K562 (cell line): ENCODE data around the gene MDP1. TPM values are rescaled to one million over a fixed set of nuclear protein-coding genes. Genes with fewer than 3 reads are reported as not detected.

ENCODE experiments used
- BRD9 ChIP-seq: fragments of 450-650 bp; IDR thresholded peaks from 2 replicates; pipeline ENCODE4 v1.6.1; 2018; ENCODE audit warnings: low read depth; ENCODE audit not compliant: partially characterized antibody
- CEBPB ChIP-seq: fragments of 450-650 bp; IDR thresholded peaks from 2 replicates; pipeline ENCODE4 v1.6.1; 2016; ENCODE audit warnings: missing genetic modification characterization, missing compliant biosample characterization
- ETS2 ChIP-seq: IDR thresholded peaks from 2 replicates; pipeline ENCODE4 v1.6.1; 2016; ENCODE audit warnings: borderline replicate concordance, missing genetic modification characterization, mild to moderate bottlenecking, moderate library complexity, missing compliant biosample characterization; ENCODE audit not compliant: poor library complexity, severe bottlenecking
- FOXK2 ChIP-seq, 2 experiments: fragments of 450-650 bp; IDR thresholded peaks in 1 of 2; conservative IDR thresholded peaks in 1 of 2; 2 replicates each; pipeline ENCODE4 v1.6.1; 2016; ENCODE audit warnings: low read depth in 2 of 2, mild to moderate bottlenecking in 1 of 2
- KDM5B ChIP-seq: fragments of 200-600 bp; sonication (generic); IDR thresholded peaks from 2 replicates; pipeline ENCODE4 v1.6.1; 2012; ENCODE audit warnings: low read depth, mild to moderate bottlenecking, moderate library complexity, low read length, control low read depth, inconsistent platforms; ENCODE audit not compliant: insufficient replicate concordance
- LEF1 ChIP-seq: fragments of 450-650 bp; IDR thresholded peaks from 2 replicates; pipeline ENCODE4 v1.6.1; 2016; ENCODE audit warnings: mild to moderate bottlenecking
- MBD2 ChIP-seq: sonication (generic); IDR thresholded peaks from 2 replicates; pipeline ENCODE4 v1.6.1; 2016; ENCODE audit warnings: low read depth, borderline replicate concordance
- POU5F1 ChIP-seq: fragments of 150-350 bp; IDR thresholded peaks from 2 replicates; pipeline ENCODE4 v1.6.1; 2014; ENCODE audit warnings: borderline replicate concordance, low read length, low read depth, mild to moderate bottlenecking; ENCODE audit not compliant: partially characterized antibody
- RAD21 ChIP-seq, 2 experiments: fragments of 250-450 bp in 1 of 2; fragments of 450-650 bp in 1 of 2; sonication (Bioruptor Pico) in 1 of 2; formaldehyde crosslinking in 1 of 2; IDR thresholded peaks in 1 of 2; conservative IDR thresholded peaks in 1 of 2; 2 replicates each; pipeline versions ENCODE4 v1.4.0 to v1.8.0; 2020 to 2022; ENCODE audit warnings: mild to moderate bottlenecking in 2 of 2, moderate library complexity in 1 of 2
- RBM25 ChIP-seq: fragments of 200-400 bp; formaldehyde crosslinking; IDR thresholded peaks from 2 replicates; pipeline ENCODE4 v1.6.1; 2018; ENCODE audit warnings: low read length, low read depth, moderate library complexity; ENCODE audit not compliant: severe bottlenecking
- SNIP1 ChIP-seq: fragments of 450-650 bp; IDR thresholded peaks from 2 replicates; pipeline ENCODE4 v1.7.1; 2017; ENCODE audit warnings: low read depth, mild to moderate bottlenecking
- SREBF2 ChIP-seq: sonication (generic); formaldehyde crosslinking; IDR thresholded peaks from 2 replicates; pipeline ENCODE4 v1.4.0; 2020; ENCODE audit warnings: mild to moderate bottlenecking, missing genetic modification reagents
- polyA plus RNA-seq, 8 experiments: library from polyadenylated mRNA; depleted of rRNA in 4 of 8; stranded (reverse) in 5 of 8; unstranded in 3 of 8; fragments of >200 nt; fragmentation: Nextera tagmentation in 2 of 8; fragmentation: Illumina TruSeq in 1 of 8; extraction: Ambion mirVana in 2 of 8; extraction: Trizol in 1 of 8; gene quantifications; 2 replicates each; pipeline versions ENCODE4 v1.2.1 to v1.2.3, GENCODE V29; 2011 to 2014; ENCODE audit warnings: inconsistent platforms in 1 of 8, missing spikeins in 1 of 8
- total RNA-seq, 7 experiments: library from RNA; depleted of rRNA in 6 of 7; stranded (reverse); fragments of >200 nt in 6 of 7; fragmentation: Illumina TruSeq in 2 of 7; extraction: Trizol in 2 of 7; gene quantifications; 2 replicates each; pipeline versions ENCODE4 v1.2.1 to v1.2.3, GENCODE V29; 2011 to 2021; ENCODE audit warnings: low replicate concordance in 1 of 7
- TF ChIP-seq, protein P1 (sequence below): fragments of 250-450 bp; sonication (Bioruptor Pico); IDR thresholded peaks from 2 replicates; pipeline ENCODE4 v1.4.0; 2020; ENCODE audit warnings: mild to moderate bottlenecking, moderate library complexity
- TF ChIP-seq, protein P2 (sequence below): sonication (generic); formaldehyde crosslinking; IDR thresholded peaks from 2 replicates; pipeline ENCODE4 v1.8.0; 2022; ENCODE audit warnings: missing genetic modification reagents, mild to moderate bottlenecking, moderate library complexity, borderline replicate concordance
- TF ChIP-seq, protein P3 (sequence below): fragments of 450-650 bp; formaldehyde crosslinking; IDR thresholded peaks from 2 replicates; pipeline ENCODE4 v1.4.0; 2022; ENCODE audit warnings: missing genetic modification characterization

MDP1 gene
- total and polyA plus RNA-seq, 9 of the 15 experiments (the other 6 are each of a cell fraction or from before 2014, with no cell fraction given) = 2.7 to 29.6 (median 11.0) TPM

DNA sequence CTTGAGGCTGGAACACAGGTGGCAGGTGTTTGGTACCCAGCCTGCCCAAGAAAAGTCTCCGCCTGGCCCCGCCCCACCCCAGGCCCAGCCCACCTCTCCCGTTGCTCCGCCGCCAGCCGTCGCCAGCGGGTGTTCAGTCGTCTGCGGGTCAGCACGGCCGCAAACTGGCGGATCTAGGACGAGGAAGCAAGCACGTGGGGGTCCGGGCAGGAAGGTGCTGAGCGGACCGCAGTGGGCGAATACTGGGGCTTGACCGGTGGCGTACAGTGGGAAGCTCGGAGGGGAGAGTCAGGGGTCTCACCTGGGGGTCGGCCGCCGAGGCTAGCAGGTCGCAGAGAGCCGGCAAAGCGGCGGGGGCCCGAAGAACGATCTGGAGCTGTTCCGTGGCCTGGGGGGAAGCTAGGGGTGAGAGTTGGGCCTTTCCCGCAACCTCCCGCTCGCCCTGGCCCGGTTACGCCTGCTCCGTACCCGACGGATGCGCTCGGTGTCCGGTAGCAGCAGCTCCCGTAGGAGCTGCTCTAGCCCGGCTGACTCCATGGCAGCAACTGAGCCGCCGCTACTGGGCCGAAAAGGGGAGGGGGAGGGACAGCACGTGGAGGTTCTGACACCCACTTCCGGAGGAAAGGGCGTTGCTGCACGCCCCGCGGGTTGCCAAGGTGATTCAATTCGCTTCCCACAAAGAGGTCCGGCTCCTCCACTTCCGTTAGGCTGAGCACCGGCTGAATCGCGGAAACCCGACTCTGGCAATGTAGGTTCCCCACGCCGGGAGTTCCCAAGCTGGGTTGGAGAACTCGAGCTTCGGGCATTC, 27.4 kb downstream of the MDP1 start, which contains the start of gene IPO4 (continued):
- TF ChIP-seq, protein P1, sequence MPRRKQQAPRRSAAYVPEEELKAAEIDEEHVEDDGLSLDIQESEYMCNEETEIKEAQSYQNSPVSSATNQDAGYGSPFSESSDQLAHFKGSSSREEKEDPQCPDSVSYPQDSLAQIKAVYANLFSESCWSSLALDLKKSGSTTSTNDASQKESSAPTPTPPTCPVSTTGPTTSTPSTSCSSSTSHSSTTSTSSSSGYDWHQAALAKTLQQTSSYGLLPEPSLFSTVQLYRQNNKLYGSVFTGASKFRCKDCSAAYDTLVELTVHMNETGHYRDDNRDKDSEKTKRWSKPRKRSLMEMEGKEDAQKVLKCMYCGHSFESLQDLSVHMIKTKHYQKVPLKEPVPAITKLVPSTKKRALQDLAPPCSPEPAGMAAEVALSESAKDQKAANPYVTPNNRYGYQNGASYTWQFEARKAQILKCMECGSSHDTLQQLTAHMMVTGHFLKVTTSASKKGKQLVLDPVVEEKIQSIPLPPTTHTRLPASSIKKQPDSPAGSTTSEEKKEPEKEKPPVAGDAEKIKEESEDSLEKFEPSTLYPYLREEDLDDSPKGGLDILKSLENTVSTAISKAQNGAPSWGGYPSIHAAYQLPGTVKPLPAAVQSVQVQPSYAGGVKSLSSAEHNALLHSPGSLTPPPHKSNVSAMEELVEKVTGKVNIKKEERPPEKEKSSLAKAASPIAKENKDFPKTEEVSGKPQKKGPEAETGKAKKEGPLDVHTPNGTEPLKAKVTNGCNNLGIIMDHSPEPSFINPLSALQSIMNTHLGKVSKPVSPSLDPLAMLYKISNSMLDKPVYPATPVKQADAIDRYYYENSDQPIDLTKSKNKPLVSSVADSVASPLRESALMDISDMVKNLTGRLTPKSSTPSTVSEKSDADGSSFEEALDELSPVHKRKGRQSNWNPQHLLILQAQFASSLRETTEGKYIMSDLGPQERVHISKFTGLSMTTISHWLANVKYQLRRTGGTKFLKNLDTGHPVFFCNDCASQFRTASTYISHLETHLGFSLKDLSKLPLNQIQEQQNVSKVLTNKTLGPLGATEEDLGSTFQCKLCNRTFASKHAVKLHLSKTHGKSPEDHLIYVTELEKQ = no peak
- no peak for TF ChIP-seq LEF1
- no peak for TF ChIP-seq BRD9
- TF ChIP-seq MBD2 = peak; percentile 60
- TF ChIP-seq KDM5B = peak; percentile 63
- TF ChIP-seq SREBF2 = no peak
- no peak for TF ChIP-seq RBM25
- TF ChIP-seq, protein P2, sequence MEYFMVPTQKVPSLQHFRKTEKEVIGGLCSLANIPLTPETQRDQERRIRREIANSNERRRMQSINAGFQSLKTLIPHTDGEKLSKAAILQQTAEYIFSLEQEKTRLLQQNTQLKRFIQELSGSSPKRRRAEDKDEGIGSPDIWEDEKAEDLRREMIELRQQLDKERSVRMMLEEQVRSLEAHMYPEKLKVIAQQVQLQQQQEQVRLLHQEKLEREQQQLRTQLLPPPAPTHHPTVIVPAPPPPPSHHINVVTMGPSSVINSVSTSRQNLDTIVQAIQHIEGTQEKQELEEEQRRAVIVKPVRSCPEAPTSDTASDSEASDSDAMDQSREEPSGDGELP = peak; percentile 73
- TF ChIP-seq ETS2 (tag) = no peak
- TF ChIP-seq, protein P3, sequence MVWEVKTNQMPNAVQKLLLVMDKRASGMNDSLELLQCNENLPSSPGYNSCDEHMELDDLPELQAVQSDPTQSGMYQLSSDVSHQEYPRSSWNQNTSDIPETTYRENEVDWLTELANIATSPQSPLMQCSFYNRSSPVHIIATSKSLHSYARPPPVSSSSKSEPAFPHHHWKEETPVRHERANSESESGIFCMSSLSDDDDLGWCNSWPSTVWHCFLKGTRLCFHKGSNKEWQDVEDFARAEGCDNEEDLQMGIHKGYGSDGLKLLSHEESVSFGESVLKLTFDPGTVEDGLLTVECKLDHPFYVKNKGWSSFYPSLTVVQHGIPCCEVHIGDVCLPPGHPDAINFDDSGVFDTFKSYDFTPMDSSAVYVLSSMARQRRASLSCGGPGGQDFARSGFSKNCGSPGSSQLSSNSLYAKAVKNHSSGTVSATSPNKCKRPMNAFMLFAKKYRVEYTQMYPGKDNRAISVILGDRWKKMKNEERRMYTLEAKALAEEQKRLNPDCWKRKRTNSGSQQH = no peak
- peak; percentile 20 for TF ChIP-seq POU5F1
- peak; percentile 27 to 34; a peak in 1 of 4 replicates for TF ChIP-seq RAD21 (CRISPR knock-in tag; conservative IDR thresholded peaks at IDR 0.05 in 1 of 2, IDR thresholded peaks at IDR 0.05 in 1 of 2)
- 0 out of 2 replicates have a peak, but pooled peaks have one; percentile 33 for TF ChIP-seq SNIP1
- peak; percentile 55 to 69 for TF ChIP-seq FOXK2 (conservative IDR thresholded peaks at IDR 0.05 in 1 of 2, IDR thresholded peaks at IDR 0.05 in 1 of 2; ENCODE audit: low read depth in 2 of 2)
- no peak for TF ChIP-seq CEBPB (tag)
